Measurements from ENCODE around the gene KCMF1. TPM values are rescaled to one million over a fixed set of nuclear protein-coding genes. Genes with fewer than 3 reads are reported as not detected.

Gene KCMF1
- 117 to 145 TPM (median 125 TPM) in 5 replicates for total RNA-seq (2022; extraction: Qiagen RNA extraction)

DNA sequence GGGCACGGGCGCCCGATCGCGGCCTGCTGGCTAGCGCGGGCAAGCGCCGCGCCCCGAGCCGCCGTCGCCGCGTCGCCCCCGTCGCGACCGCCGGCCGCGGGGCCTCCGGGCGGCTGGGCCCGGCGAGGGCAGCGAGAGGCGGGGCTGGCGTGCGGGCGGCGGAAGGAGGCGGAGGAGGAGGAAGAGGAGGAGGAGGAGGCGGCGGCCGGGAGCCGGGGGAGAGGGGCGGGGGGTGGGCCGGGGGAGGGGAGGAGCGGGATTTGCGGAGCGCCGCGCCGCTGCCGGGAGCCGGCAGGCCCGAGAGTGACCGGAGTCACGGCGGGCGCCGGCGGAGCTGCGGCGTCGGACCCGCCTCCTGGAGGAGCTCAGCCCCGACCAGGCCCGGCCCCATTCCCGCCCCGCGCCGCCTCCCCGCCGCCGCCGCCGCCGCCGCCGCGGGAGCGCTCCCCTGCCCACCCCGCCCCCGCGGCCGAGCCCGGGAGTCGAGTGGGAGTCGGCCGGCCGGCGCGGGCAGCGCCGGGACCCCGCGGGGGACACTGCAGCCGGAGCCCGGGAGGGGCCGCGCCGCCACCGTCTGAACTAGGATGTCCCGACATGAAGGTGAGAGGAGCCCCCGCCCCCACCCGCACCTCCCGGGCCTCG lies at the start of gene KCMF1:
TSS of gene KCMF1 (plus strand) at position 294 of the 642 bp plus-strand sequence. CDS start at position 585, 291 bp downstream.

Other genes with a start within 250 kb of the KCMF1 start
- gene TRABD2A, start 90.1 kb upstream of the KCMF1 start, total RNA-seq (2022; extraction: Qiagen RNA extraction), result 9.9 to 14.2 TPM (median 12.8 TPM) in 5 replicates
- 9,637 to 10,481 TPM (median 10,011 TPM) in 5 replicates for gene TMSB10, start 65.5 kb upstream of the KCMF1 start, total RNA-seq (2022; extraction: Qiagen RNA extraction)
- gene TCF7L1, start 162.2 kb downstream of the KCMF1 start, total RNA-seq (2022; extraction: Qiagen RNA extraction), result 8.5 to 11.5 TPM (median 10.2 TPM) in 5 replicates

All from A549 treated with Hydrocortisone at 1 μM for 4 hours (cell line).